Activated CD4-positive, alpha-beta T cell treated with anti-CD3 and anti-CD28 coated beads for 24 hours (primary cell): ENCODE data around the gene MPC1L.
"Not testable (repeated sequence)": the region's sequence is repeated elsewhere in the genome, so short reads cannot be mapped to it uniquely, and the experiment has no call there.

ENCODE experiments used
- DNase-seq, 2 donors: peaks; one replicate each; pipeline ENCODE4 v3.0.0-alpha.2; 2020; ENCODE audit warnings: low read depth in 2 of 2

Gene MPC1L

DNA sequence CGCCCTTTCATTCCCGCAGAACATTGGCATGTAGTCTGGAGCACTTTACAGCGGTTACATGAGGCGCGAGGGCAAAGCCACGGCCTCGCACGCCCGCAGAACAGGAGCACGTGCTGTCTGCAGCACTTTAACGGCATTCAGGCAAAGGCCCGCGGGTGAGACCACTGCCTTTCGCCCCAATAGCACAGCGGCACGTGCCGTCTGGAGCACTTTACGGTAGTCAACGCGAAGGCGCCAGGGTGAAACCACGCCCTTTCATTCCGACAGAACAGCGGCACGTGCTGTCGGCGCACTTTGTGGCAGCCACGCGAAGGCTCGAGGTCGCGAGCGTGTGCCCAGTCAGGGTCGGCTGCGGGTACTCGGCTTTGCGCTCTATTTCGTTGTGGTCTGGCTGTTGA lies at the start of gene MPC1L:
TSS of gene MPC1L (plus strand) at position 290 of the 398 bp plus-strand sequence. CDS start 138 bp downstream, outside the sequence.
- DNase-seq = no peak

DNA sequence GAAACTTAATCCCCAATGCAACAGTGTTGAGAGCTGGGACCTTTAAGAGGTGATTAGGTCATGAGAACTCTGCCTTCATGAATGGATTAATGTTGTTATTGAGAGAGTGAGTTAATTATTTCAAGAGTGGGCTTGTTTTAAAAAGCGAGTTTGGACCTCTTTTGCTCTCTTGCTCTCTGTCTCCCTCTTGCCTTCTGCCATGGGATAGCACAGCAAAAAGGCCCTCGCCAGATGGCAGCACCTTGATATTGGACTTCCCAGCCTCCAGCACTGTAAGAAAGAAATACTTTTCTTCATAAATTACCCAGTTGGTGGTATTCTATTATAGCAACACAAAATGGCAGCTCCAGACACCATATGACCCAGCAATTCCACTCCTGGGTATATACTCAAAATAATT lies 49.5 kb upstream of the MPC1L start:
- peak in 1 of 2 donors; percentile 6 for DNase-seq

DNA sequence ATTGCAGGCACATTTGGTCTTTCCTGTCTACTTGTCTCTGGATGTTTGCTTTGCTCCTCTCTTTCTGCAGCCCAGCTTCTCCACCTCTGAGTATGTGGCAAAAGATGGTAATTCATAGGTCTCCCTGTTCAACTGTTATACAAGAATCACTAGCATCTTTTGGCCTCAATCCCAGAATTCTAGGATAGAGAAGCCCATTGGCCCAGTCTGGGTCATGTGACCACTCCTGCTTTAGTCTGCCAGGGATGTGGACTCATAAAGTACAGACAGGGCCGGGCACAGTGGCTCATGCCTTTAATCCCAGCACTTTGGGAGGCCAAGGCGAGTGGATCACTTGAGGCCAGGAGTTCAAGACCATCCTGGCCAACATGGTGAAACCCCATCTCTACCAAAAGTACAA lies 47.8 kb upstream of the MPC1L start:
- not testable (repeated sequence) for DNase-seq

DNA sequence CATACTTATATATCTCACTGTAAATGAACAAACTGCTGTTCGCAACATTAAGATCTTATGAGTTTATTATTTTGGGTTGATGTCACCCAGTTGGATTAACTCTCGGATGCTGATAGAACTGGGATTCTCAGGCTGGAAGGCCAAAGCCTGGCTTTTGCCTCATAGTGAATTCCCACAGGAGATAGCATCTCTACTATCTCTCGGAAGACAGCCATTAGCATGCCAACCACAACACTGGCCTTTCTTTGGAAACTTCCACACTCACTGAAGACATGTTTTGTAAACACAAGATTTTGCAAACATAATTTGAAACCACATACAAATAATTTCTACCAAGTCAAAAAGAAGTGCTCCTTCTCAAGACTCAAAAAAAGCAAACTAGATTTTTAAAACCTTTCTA lies 46.9 kb upstream of the MPC1L start:
- no peak for DNase-seq

DNA sequence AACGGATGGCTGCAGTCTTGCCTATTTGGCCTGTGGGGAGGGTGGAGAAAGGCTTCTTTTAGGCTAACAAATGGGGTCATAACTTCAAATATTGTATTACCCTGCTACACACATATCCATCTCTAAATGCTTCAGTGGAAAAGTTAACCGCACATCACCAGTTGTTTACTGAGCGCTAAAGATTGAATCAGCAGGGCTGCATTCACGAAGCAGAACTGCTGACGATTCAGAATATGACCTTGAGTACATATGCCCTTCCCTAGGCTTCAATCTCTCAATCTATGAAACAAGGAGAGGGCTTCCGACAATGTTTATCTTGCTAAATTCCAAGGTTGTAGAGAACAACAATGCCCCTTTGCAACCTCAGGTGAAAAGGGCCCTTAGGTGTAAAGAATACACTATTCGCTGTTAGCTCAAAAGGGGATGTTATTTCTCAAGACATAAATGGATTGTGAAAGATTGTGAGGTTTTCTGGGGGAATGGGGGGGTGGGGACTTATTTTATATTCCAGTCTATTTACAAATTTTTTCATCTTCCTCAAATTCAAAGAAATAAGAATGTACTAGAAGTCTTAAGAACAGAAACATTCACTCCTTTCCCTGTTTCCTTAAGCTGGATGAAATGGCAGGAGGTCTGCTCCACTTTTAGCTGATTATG lies 45.1 kb upstream of the MPC1L start:
- DNase-seq = no peak

DNA sequence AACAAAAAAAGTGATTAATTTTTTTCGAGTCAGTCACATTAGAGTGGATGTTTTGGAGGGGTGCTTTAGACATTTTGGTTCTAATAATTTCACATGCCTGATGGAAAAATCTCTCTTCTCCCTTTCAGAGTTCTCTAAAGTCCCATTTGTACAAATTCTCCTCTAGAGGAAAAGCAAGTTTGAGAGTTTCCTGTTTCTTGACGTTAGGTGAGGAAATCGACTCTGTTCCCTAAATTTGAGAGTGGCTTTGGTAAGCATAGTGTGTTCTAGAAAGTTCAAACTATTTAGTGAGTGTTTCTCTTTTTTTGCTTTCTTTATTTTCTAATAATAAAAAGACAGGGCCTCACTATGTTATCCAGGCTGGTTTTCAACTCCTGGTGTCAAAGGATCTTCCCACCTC lies 44.1 kb upstream of the MPC1L start:
- no peak for DNase-seq

DNA sequence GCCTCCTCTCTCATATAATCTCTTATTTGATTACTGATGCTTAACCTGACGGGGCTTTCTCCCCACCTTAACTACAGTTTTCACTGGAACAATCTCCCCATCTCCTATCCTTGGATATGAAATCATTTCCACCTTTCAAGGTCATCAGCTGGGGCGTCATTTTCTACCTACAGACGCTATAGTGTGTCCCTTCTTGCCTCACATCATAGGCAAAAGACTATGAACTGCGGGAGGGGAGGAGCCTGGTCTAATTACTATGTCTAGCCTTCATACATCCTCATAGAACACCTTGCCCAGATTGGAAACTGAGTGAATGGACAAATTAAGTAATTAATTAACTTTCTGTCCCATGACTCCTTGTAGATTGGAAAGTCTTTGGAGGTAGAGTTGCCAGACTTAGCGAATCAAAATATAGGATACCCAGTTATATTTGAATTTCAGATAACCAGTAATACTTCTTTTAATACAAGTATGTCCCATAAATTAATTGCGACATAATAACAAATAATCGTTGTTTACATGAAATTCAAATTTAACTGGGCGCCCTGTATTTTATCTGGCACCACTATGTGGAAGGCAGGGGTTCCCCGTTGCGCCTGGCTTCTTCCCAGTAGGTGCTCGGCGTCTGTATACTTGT lies 43.2 kb upstream of the MPC1L start:
- no peak for DNase-seq

DNA sequence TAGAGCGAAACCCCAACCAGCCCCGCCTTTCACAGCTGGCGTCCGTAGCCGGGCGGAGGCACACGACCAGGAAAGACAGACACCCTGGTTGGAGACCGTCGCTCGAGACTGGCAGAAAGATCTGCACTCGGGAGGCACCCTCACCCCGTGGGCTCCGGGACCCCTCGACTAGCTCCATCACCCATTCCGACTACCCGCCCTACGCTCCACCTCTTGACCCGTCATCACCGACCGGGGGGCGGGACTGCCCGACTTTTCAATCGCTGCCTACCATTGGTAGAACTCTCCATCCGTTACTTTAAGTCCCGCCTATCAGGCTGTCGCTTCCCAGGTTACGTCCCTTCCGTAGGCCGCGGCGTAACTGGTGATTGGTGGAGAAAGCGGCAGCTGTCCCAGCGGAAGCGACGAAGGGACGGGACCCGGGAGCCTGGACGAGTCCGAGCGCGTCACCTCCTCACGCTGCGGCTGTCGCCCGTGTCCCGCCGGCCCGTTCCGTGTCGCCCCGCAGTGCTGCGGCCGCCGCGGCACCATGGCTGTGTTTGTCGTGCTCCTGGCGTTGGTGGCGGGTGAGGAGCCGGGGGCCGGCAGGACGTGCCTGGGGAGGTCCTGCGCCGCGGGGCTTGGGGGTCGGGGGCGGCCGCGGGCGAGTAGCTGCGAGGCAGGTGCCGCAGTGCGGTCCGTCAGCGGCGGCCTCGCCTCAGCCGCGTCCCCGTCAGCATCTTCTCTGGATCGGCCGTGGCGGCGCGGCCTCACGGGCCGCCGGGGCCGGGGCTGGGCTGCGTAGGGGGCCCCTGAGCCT lies 42.5 kb upstream of the MPC1L start, which contains the start of gene ATP6AP2:
TSS of gene ATP6AP2 (plus strand) at position 434 of the 799 bp plus-strand sequence. CDS start at position 530, 96 bp downstream.
- DNase-seq = peak; percentile 75 to 78

DNA sequence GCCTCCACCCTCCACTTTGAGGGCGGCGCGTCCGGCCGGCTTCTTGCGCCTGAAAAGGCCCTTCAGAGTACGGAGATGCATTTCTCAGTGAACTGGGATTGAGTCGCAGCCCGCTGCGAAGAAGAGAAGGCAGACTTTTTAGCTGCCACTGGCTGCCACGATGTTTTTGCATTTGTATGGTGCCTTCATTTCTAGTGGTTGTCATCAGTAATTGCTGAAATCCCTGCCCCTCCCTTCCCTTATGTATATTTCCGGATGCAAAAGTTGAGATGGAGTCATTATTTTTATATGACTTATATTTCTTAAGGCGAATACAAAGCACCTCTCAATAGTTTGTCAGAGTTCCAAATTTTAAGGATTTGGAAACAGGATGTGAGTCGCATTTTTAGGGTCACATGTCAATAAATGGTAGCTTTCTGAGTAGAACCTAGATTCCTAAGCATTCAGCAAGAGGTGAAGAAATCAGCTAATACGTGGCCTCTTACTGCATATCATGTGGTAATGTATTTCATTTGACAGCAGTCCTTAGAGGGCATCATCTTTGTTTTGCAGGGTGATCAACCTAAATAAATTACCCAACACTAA lies 41.8 kb upstream of the MPC1L start:
- no peak for DNase-seq

DNA sequence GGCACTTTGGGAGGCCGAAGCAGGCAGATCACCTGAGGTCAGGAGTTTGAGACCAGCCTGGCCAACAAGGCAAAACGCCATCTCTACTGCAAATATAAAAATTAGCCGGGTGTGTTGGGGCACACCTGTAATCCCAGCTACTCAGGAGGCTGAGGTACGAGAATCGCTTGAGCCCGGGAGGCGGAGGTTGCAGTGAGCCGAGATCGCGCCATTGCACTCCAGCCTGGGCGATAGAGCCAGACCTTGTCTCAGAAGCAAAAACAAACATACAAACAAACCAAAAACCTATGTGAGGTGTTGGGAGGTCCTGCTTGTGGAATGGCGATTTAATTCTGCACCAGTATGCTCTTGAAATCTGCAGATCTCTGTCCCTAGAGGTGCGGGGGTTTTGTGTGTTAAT lies 41.0 kb upstream of the MPC1L start:
- DNase-seq = not testable (repeated sequence)

DNA sequence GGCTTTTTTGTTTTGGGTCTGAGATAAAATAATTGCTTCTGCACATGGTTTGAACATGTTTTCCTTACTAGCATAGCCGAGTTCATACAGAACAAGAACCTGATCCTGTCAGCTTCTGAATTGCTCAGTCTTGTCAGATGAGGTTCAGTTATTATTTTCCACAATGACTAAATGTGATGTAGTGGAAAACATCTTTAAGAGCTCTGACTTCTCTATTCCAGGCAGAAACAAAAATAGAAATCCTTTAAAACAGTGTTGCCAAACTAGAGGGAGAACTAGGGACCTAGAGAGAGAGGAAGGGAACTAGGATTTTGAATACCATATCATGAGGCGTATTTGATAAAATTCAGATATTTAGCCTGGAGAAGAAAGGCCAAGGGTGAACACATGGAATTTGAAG lies 40.4 kb upstream of the MPC1L start:
- no peak for DNase-seq

DNA sequence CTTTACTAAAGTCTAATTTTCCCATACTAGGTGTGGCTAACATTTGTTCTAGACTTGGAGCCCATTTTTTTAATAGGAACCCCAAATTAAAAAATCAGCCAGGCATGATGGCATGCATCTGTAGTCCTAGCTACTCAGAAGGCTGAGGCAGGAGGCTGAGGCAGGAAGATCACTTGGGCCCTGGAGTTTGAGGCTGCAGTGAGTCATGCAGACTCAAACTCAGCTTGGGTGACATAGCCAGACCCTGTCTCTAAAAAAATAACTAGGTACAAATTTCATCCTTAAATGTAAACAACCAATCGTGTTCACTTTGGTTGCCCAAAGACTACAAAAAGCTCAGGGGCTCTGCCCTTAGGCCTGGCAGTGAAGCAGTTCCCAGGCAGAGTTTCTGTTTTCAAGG lies 35.6 kb upstream of the MPC1L start:
- not testable (repeated sequence) for DNase-seq

DNA sequence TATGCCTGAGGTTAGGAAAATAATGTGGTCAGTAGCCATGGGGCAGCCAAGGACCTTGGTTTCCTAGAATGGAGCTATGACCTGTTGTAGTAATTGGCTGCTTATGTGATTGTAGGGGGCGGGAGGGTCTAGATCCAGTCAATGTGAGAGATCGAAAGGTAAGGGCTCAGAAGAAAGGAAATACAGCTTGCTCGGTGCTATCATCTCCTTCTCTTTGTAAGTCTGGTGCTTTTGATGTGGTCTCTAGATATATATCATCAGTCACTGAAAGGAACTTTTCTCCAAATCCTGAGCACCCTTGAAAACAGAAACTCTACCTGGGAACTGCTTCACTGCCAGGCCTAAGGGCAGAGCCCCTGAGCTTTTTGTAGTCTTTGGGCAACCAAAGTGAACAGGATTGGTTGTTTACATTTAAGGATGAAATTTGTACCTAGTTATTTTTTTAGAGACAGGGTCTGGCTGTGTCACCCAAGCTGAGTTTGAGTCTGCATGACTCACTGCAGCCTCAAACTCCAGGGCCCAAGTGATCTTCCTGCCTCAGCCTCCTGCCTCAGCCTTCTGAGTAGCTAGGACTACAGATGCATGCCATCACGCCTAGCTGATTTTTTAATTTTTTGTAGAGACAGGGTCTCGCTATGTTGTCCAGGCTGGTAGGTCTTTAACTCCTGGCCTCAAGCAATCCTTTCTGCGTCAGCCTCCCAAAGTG lies 33.5 kb upstream of the MPC1L start:
- DNase-seq = peak; percentile 1 to 6

DNA sequence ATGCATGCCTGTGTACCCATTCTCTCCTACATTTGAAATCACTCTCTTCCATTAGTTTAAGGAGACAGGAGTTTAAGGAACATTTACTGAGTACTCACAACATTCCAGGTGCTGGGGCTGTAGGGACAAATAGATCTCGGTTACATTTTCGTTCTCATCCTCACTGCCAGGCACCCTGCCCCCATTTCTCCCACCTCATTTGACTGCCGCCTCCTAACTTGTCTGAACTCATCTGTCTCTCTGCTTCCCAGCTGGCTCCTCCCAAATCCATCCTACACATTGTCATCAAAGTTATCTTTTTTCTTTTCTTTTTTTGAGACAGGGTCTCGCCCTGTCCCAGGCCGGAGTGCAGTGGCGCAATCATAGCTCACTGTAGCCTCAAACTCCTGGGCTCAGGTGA lies 19.8 kb upstream of the MPC1L start:
- DNase-seq = no peak

DNA sequence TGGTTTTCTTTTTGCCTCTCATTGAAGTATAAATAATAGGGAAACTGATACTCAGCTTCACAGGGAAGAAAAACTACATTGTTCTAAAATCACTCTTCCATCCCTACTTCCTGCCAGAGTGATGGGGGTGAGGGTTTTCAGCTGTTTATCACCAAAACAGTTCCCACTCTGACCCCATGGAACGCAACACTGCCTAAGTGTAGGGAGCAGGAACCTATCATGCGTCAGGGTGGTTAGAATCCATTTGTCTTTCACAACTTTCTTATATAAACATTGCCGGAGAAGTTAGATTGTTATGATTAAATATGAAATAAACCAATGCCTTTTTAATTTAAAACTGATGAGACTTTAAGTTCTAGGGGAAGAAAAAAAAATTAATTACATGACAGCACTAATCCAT lies 15.8 kb upstream of the MPC1L start:
- DNase-seq = no peak

DNA sequence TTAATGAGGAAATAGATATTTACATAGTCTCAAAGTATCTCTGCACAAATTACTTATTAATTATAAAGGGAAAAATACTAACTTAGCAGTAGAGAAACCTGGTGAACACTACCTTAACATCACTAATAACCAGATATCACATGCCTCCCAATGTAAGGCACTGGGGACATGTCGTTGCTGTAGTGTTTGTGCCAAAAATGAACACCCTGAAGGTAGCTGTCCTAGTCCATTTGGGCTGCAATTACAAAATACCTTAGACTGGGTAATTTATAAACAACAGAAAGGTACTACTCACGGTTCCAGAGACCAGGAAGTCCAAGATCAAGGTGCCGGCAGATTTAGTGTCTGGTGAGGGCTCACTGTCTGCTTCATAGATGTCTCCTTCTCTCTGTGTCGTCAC lies 10.7 kb upstream of the MPC1L start:
- DNase-seq = no peak

DNA sequence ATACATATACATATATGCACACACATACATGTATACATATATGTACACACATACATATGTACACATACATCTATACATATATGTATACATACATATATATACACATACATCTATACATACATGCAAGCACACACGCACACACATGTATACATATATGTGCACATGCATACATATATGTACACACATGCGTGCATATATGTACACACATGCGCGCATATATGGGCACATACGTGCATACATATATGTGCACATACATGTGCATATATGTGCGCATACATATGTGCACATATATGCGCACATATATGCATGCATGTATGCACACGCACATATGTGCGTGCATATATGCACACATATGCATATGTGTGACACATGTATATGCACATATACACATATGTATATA lies 7.3 kb upstream of the MPC1L start:
- DNase-seq = no peak

DNA sequence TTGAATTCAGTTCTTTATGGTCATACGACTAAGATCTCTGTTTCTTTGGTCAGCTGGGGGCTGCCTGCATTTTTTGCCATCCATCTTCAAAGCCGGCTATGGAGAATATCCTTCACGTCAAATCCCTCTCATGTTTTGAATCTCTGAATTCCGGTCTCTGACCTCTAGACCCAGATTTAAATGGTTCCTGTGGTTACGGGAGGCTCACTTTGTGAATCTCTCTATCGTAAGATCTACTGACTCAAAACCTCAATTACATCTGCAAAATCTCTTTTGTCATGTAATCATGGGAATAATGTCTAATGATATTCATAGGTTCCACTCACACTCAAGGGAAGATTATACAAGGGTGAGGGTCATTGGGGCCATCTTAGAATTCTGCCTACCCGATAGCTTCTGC lies 5.7 kb upstream of the MPC1L start:
- DNase-seq = no peak

DNA sequence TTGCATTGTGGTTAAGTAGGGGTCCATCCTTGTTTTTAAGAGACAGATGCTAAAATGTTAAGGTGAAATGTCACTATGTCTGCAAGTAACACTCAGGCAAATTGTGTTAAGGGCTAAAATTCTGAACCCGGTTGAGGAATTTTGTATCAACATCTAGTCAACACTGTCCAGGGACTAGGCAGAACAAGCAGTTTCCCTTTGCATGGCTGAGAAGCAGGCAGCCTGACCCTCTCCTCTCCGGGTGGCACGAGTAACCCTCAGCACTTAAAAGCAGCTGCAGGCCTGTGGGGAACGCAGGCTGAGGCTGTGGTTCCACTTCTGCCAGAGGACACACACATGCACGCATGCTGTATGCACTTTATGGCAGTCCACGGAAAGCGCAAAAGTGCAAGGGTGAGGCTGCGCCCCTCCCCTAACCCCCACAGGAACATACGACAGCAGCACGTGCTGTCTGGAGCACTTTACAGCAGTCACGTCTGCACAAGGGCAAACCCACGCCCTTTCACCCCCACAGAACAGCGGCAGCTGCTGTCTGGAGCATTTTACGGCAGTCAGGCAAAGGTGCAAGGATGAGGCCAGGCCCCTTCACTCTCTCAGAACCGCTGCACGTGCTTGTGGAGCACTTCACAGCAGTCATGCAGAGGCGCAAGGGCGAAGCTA lies 619 bp upstream of the MPC1L start:
- DNase-seq = no peak

DNA sequence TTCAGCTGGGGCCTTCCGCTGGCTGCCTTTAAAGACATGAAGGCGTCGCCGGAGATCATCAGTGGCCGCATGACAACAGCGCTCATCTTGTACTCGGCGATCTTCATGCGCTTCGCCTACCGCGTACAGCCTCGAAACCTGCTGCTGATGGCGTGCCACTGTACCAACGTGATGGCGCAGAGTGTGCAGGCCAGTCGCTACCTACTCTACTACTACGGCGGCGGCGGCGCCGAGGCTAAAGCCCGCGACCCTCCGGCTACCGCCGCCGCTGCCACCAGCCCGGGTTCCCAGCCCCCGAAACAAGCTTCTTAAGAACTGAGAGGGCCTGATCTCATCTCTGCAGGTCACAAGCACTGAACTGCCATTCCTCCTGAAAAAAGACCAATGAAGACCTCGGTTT lies 437 bp downstream of the MPC1L start:
- DNase-seq = no peak

DNA sequence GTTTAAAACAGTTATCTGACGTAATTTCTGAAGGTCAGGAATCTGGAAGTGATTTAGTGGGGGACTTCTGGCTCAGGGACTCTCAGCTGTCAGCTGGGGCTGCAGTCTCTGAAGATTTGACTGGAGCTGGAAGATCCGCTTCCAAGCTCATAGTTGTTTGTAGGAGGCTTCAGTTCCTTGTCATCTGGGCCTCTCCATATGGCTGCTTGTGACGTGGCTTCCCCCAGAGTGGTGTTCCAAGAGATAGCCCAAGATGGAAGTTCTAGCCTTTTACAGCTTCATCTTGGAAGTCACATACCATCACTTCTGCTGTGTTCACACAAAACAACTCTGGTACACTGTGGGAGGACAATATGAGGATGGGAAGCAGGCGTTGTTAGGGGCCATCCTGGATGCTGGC lies 2.1 kb downstream of the MPC1L start:
- DNase-seq = no peak
